Measurements from ENCODE around the gene OPN1MW3. TPM values are rescaled to one million over a fixed set of nuclear protein-coding genes. Genes with fewer than 3 reads are reported as not detected.
A peak's percentile ranks its signal among the peaks of the same experiment; 100 is the strongest.
"Not testable (repeated sequence)": the region's sequence is repeated elsewhere in the genome, so short reads cannot be mapped to it uniquely, and the experiment has no call there.

Gene OPN1MW3
- not detected for total RNA-seq
- long read RNA-seq, result 0 reads

DNA sequence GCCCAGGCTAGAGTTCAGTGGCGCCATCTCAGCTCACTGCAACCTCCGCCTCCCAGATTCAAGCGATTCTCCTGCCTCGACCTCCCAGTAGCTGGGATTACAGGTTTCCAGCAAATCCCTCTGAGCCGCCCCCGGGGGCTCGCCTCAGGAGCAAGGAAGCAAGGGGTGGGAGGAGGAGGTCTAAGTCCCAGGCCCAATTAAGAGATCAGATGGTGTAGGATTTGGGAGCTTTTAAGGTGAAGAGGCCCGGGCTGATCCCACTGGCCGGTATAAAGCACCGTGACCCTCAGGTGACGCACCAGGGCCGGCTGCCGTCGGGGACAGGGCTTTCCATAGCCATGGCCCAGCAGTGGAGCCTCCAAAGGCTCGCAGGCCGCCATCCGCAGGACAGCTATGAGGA lies at the start of gene OPN1MW3:
TSS of gene OPN1MW3 (plus strand) at position 301 of the 400 bp plus-strand sequence. CDS start at position 339, 38 bp downstream.
- DNase-seq (ENCODE audit: low spot score), result not testable (repeated sequence)

DNA sequence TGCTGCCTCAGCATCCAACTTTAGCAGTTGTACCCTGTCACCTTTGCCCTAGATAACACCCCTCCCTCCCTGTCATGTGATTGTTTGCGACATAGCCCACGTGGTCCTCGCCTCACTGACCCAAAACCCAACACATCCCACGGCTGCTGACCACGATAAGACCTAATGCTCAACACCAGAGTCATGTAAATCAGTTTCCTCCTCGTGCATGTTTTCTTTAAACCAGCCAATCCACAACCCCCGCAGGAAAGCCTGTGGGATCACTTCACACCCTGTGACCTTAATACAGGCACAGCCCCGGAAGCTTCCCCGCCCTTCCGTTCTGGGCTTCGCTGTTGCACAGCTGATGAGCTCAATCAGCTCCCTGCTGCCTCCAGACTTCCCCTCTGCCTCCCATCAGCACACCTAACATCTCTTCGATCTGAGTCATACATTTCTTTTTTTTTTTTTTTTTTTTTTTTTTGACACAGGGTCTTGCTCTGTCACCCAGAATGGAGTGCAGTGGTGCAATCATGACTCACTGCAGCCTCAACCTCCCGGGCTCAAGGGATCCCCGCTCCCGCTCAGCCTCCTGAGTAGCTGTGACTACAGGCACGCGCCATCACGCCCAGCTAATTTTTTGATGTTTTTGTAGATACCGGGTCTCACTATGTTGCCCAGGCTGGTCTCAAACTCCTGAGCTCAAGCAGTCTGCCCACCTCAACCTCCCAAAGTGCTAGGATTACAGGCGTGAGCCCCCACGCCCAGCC lies 47.5 kb upstream of the OPN1MW3 start:
- DNase-seq (ENCODE audit: low spot score), result not testable (repeated sequence)

DNA sequence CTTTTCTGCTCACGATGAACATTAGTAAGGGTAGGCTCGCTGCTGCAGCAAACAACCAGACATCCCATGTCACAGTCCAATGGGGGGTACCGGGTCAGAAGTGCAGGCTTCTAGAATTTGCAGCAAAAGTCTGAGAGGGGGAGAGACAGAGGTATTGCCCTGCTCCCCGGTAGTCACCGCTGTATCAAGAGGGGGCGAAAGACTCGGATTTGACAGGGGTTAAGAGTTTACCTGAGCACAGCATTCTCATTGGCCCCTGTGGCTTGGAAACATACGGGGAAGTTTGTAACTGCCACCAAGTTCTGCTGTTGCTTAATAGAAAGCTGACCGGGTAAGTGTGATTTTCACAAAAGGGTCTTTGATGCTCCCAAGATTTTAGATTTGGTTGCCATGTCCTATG lies 46.3 kb upstream of the OPN1MW3 start:
- peak; percentile 43 for DNase-seq (ENCODE audit: low spot score)

DNA sequence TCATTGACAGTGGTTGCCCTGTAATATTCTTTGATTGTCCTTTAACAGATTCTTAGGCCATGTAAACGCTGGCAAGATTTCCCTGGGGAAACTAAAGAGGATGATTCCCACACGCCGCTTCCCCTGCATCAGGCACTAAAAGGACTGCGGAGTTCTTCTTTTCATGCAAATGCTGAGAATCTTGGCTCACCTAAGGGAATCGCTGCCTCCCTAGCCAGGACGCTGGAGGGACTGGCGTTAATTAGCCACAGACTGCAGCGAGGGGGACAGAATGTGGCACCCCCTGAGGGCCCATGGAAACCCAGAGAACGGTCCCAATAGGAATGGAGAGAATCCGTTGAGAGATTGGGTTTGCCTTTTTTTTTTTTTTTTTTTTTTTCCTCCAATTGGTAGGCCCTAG lies 45.9 kb upstream of the OPN1MW3 start:
- DNase-seq (ENCODE audit: low spot score), result not testable (repeated sequence)

DNA sequence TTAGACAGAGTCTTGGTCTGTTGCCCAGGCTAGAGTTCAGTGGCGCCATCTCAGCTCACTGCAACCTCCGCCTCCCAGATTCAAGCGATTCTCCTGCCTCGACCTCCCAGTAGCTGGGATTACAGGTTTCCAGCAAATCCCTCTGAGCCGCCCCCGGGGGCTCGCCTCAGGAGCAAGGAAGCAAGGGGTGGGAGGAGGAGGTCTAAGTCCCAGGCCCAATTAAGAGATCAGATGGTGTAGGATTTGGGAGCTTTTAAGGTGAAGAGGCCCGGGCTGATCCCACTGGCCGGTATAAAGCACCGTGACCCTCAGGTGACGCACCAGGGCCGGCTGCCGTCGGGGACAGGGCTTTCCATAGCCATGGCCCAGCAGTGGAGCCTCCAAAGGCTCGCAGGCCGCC lies 37.9 kb upstream of the OPN1MW3 start, which contains the start of gene OPN1MW2:
TSS of gene OPN1MW2 (plus strand) at position 301 of the 400 bp plus-strand sequence. CDS start at position 361, 60 bp downstream.
- not testable (repeated sequence) for DNase-seq (ENCODE audit: low spot score)

GRCh38 chrX:154225292-154225691 lies 32.1 kb upstream of the OPN1MW3 start:
- DNase-seq (ENCODE audit: low spot score), result not testable (repeated sequence)

DNA sequence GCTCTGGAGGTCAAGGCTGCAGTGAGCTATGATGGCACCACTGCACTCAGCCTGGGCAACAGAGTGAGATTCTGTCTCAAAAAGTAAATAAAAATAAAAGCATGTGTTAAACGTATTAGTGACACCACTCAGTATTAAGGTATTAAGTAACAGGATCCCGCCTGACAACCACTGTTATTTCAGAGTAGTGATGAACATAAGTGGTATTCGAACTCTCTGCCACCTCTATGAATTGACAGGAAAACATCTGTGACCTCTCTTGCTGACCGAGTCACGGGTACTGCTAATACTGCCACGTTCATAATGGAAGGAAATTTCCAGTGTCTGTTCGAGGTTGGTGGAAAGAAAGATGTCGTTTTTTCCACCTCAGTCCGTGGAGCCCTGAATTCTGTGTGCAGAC lies 30.7 kb upstream of the OPN1MW3 start:
- DNase-seq (ENCODE audit: low spot score), result not testable (repeated sequence)

DNA sequence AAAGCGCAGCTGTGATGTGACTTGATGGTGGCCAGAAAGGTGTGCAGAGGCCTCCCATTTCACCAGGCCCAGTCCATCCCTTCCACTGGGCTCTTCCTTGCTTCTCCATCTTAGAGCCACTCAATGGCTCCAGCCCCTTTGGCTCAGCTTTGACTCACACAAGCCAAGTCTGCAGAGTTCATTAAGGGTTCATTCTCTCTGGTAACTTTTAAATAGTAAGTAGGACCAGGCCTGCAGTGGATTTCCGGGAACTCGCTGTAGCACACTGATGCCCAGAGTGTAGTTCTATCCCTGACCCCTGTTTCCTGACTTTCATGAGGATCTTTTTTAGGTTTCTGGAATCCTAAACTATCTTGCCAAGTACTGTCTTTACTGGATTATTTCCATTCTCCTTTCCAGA lies 25.9 kb upstream of the OPN1MW3 start:
- DNase-seq (ENCODE audit: low spot score), result not testable (repeated sequence)

DNA sequence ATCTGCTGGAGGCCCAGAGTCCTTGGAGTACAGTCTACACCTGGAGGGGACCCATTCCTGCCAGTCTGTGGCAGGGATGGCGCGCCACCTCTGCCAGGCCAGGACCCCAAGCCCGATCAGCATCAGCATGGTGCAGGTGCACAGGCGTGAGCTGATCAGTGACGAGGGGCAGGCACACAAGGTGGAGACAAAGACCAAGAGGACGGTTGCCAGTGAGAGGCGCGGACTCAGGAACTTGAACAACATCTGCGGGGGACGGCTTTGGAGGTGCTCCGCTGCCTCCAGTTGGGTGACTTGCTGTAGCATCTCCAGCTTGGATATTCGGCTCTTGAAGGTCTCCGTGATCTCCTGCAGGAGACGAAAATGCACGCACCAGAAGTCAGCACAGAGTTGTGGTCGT lies 23.8 kb upstream of the OPN1MW3 start:
- DNase-seq (ENCODE audit: low spot score), result not testable (repeated sequence)

DNA sequence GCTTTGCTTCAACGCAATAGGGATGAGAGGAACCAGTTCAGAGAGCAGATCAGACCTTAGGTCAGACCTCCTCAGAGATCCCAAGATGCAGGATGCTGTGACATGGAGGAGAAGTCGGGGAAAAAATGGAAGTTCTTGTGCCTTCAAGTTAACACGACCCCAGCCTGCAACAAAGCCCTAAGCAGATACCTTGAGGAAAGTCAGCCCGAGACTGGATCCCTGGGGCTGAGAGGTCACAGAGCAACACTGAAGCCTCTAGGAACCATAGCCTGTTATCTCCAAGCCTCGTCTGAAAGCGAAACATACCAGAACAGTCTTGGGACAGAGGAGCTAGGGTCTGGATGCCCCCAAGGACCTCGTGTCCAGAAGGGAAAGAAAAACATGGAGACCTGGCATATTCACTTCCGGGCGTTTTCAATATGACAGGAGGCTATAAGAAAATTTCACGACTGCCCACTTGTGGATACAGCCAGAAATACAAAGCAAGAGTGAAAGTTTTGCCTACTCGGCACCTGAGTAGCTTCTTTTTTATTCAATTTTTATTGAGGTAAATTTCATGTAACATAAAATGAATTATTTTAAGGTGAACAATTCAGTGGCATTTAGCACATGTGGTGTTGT lies 18.3 kb upstream of the OPN1MW3 start:
- peak; percentile 76 for DNase-seq (ENCODE audit: low spot score)

- not testable (repeated sequence) for DNase-seq (ENCODE audit: low spot score)
These were observed 17.3 kb upstream of the OPN1MW3 start for GRCh38 chrX:154239982-154240503.

- not testable (repeated sequence) for DNase-seq (ENCODE audit: low spot score)
These were observed 9.9 kb upstream of the OPN1MW3 start for GRCh38 chrX:154247377-154248045.

GRCh38 chrX:154248076-154248475 lies 9.3 kb upstream of the OPN1MW3 start:
- DNase-seq (ENCODE audit: low spot score), result not testable (repeated sequence)

DNA sequence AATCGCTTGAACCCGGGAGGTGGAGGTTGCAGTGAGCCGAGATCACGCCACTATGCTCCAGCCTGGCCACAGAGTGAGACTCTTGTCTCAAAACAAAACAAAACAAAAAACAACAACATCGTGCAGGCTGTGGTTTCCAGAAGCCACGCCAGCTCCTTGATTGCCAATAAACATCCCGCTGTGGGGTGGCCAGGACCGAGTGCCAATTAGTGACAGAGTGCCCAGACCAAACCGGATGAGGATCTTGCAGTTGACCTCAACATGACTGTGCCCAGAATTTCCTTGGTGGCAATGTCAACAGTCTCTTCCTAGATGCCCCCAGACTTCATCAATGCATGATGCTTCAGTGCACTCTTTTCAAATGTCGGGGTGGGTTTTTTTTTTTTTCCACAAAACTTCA lies 1.3 kb downstream of the OPN1MW3 start:
- not testable (repeated sequence) for DNase-seq (ENCODE audit: low spot score)

- DNase-seq (ENCODE audit: low spot score), result not testable (repeated sequence)
These were observed 5.7 kb downstream of the OPN1MW3 start for GRCh38 chrX:154263072-154263471.

DNA sequence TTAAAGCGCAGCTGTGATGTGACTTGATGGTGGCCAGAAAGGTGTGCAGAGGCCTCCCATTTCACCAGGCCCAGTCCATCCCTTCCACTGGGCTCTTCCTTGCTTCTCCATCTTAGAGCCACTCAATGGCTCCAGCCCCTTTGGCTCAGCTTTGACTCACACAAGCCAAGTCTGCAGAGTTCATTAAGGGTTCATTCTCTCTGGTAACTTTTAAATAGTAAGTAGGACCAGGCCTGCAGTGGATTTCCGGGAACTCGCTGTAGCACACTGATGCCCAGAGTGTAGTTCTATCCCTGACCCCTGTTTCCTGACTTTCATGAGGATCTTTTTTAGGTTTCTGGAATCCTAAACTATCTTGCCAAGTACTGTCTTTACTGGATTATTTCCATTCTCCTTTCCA lies 11.9 kb downstream of the OPN1MW3 start:
- not testable (repeated sequence) for DNase-seq (ENCODE audit: low spot score)

- not testable (repeated sequence) for DNase-seq (ENCODE audit: low spot score)
These were observed 27.3 kb downstream of the OPN1MW3 start for GRCh38 chrX:154284489-154285338.

- not testable (repeated sequence) for DNase-seq (ENCODE audit: low spot score)
These were observed 29.0 kb downstream of the OPN1MW3 start for GRCh38 chrX:154286406-154286805.

DNA sequence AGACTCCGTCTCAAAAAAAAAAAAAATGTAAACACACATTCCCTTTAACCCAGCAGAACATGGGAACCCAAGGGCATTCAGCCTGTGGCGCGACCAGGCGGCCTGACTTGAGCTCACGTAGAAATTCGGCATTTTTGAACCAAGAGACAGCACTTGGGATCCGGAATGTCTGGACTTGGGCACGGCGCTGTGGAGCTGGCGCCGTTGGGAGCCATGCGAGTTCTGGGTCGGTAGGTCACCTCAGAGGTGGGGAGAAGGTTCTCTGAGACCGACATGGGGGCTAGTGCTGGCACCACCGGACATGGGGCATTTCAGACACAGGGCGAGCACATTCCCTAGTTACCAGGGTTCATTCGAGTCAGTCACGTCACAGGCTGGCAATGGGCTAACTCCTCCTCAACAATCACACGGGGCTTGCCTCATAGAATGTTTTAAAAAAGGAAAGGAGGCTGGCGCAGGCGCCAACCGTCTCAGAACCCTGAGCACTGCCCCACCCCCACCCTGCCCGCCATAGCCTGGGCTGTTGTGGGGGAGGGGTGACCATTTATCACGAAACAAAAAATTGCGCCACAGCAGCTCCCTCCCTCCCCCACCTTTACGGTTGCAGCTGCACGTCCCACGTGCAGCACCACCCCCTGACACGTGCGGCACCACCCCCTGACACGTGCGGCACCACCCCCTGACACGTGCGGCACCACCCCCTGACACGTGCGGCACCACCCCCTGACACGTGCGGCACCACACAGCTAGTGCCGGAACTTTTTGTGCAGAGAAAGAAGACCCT lies 37.6 kb downstream of the OPN1MW3 start, which contains the start of gene TEX28:
TSS of gene TEX28 (minus strand) at position 334 of the 784 bp plus-strand sequence. CDS start 3,007 bp downstream, outside the sequence.
- no peak for DNase-seq (ENCODE audit: low spot score)
